Keratinocyte (primary cell): ENCODE measurements around the gene CUEDC2. TPM values are rescaled to one million over a fixed set of nuclear protein-coding genes. Genes with fewer than 3 reads are reported as not detected.

Experiments
- DNase-seq: peaks from one replicate; pipeline ENCODE4 v3.0.0-alpha.2; 2011; ENCODE audit warnings: low read depth, missing footprints, low spot score
- FAIRE-seq: peaks from 2 replicates; lab custom pipeline; 2011; peaks lifted over from hg19 to GRCh38; lab: Jason Lieb, UNC
- H2AFZ ChIP-seq: 2 replicates; pipeline ENCODE4 v1.6.0; 2012; ENCODE audit warnings: low read length, control low read depth, inconsistent platforms; ENCODE audit not compliant: control insufficient read depth
- H3K27ac ChIP-seq: 2 replicates; pipeline ENCODE4 v1.5.1; 2011; ENCODE audit warnings: low read length; ENCODE audit not compliant: control insufficient read depth, insufficient read depth
- H3K27me3 ChIP-seq: 3 replicates; pipeline ENCODE4 v1.6.0; 2011; ENCODE audit warnings: low read length; ENCODE audit not compliant: control insufficient read depth, insufficient read depth; ENCODE audit errors: extremely low read depth
- H3K36me3 ChIP-seq, 2 experiments: 2 replicates in 1 of 2; 3 replicates in 1 of 2; pipeline ENCODE4 v1.5.1; 2011; ENCODE audit warnings: low read length in 2 of 2, mild to moderate bottlenecking in 1 of 2; ENCODE audit not compliant: control insufficient read depth in 2 of 2, insufficient read depth in 2 of 2; ENCODE audit errors: extremely low read depth in 1 of 2
- H3K4me1 ChIP-seq: 3 replicates; pipeline ENCODE4 v1.5.1; 2011; ENCODE audit warnings: low read length; ENCODE audit not compliant: control insufficient read depth, insufficient read depth; ENCODE audit errors: extremely low read depth
- H3K4me2 ChIP-seq: 3 replicates; pipeline ENCODE4 v1.6.0; 2011; ENCODE audit warnings: low read depth, low read length; ENCODE audit not compliant: control insufficient read depth, insufficient read depth; ENCODE audit errors: extremely low read depth
- H3K4me3 ChIP-seq, 3 experiments: fragments of 200-600 bp in 1 of 3; sonication (generic) in 1 of 3; 2 replicates in 2 of 3; 3 replicates in 1 of 3; pipeline ENCODE4 v1.5.1; 2011 to 2016; ENCODE audit warnings: low read length in 3 of 3, mild to moderate bottlenecking in 3 of 3, control low read depth in 2 of 3, inconsistent platforms in 1 of 3, low read depth in 1 of 3, mixed read lengths in 1 of 3, mixed run types in 1 of 3, moderate library complexity in 1 of 3; ENCODE audit not compliant: control insufficient read depth in 2 of 3, insufficient read depth in 2 of 3; ENCODE audit errors: extremely low read depth in 1 of 3
- H3K79me2 ChIP-seq: 2 replicates; pipeline ENCODE4 v1.6.0; 2012; ENCODE audit warnings: low read length; ENCODE audit not compliant: control insufficient read depth, insufficient read depth
- H3K9ac ChIP-seq: 3 replicates; pipeline ENCODE4 v1.6.0; 2011; ENCODE audit warnings: low read length; ENCODE audit not compliant: control insufficient read depth, insufficient read depth; ENCODE audit errors: extremely low read depth
- H3K9me1 ChIP-seq: 3 replicates; pipeline ENCODE4 v1.6.0; 2011; ENCODE audit warnings: low read length; ENCODE audit not compliant: control insufficient read depth, insufficient read depth; ENCODE audit errors: extremely low read depth
- H3K9me3 ChIP-seq: 2 replicates; pipeline ENCODE4 v1.5.1; 2012; ENCODE audit warnings: low read depth, low read length; ENCODE audit not compliant: control insufficient read depth
- H4K20me1 ChIP-seq: 3 replicates; pipeline ENCODE4 v1.6.0; 2011; ENCODE audit warnings: low read length; ENCODE audit not compliant: control insufficient read depth, insufficient read depth; ENCODE audit errors: extremely low read depth
- CTCF ChIP-seq, 3 experiments: IDR thresholded peaks in 1 of 3; conservative IDR thresholded peaks in 1 of 3; optimal IDR thresholded peaks in 1 of 3; 2 replicates in 2 of 3; 3 replicates in 1 of 3; pipeline versions ENCODE3 to v1.5.1; 2011; ENCODE audit warnings: low read length in 3 of 3, mild to moderate bottlenecking in 3 of 3, moderate library complexity in 2 of 3, control low read depth in 1 of 3, inconsistent platforms in 1 of 3; ENCODE audit not compliant: insufficient read depth in 2 of 3; ENCODE audit errors: extremely low read depth in 1 of 3
- EZH2 ChIP-seq: IDR thresholded peaks from one replicate; pipeline ENCODE4 v1.6.1; 2012; ENCODE audit warnings: inconsistent platforms, mild to moderate bottlenecking, low read length, moderate library complexity
- dilution Hi-C: fragments of 300-500 bp; cut with MboI; formaldehyde crosslinking; loops from one replicate; pipeline ENCODE4 v1.7.0; 2020; ENCODE audit warnings: low sequenced_read_pairs; ENCODE audit not compliant: extremely low pct_ligation_motif_present
- polyA plus RNA-seq, 5 experiments: library from polyadenylated mRNA; depleted of rRNA in 3 of 5; stranded (reverse) in 3 of 5; stranded (forward) in 1 of 5; unstranded in 1 of 5; fragments of >200 nt; gene quantifications; 1 replicate in 1 of 5; 2 replicates in 3 of 5; 3 replicates in 1 of 5; pipeline versions ENCODE4 v1.2.1 to v1.2.3, GENCODE V29; 2011 to 2012; ENCODE audit warnings: missing spikeins in 2 of 5, low read depth in 1 of 5, low replicate concordance in 1 of 5

CUEDC2 gene
- polyA plus RNA-seq, 1 donor (not counting 4 experiments of a cell fraction or from before 2014, with no cell fraction given): 46.6 TPM

DNA sequence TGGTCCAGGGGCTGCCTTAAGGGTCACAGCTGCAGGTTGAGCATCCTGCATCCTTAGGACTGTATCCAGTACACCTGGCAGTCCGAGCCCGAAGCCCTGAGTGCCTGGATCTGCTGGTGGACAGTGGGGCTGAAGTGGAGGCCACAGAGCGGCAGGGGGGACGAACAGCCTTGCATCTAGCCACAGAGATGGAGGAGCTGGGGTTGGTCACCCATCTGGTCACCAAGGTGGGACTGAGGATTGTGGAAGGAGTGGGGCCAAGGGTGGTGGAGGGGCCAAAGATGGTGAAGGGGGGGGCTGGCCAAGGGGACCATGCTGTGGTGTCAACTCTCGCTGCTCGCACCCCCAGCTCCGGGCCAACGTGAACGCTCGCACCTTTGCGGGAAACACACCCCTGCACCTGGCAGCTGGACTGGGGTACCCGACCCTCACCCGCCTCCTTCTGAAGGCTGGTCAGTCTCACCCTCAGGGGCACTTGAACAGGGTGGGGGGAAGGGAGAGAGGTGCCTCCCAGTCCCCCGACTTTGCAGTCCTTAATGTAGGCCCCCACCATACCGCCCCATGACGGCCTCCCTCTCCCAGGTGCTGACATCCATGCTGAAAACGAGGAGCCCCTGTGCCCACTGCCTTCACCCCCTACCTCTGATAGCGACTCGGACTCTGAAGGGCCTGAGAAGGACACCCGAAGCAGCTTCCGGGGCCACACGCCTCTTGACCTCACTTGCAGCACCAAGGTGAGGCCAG, 31.6 kb downstream of the CUEDC2 start:
- Histone ChIP-seq H3K36me3 (peaks cover 20 to 27% of the 10 kb centered on the region in 2 experiments), H3K4me3 (no peak overlapping the region), H2AFZ (no peak overlapping the region), H3K9me1 (no peaks in the 10 kb centered on the region), H3K9me3 (no peaks in the 10 kb centered on the region), H3K27ac (no peak overlapping the region), H3K4me1 (peaks cover 30% of the 10 kb centered on the region), H3K4me2 (no peak overlapping the region), H4K20me1 (peaks cover 3% of the 10 kb centered on the region), H3K9ac (no peak overlapping the region), H3K27me3 (no peaks in the 10 kb centered on the region), H3K79me2 (peaks cover 10% of the 10 kb centered on the region)
- dilution Hi-C loops: no loop called here
- no peak for TF ChIP-seq EZH2
- DNase-seq (no peak), FAIRE-seq (no peak)

GRCh38 chr10:102400076-102400475, 32.3 kb downstream of the CUEDC2 start:
- H3K36me3 ChIP-seq: peaks cover 20 to 27% of the 10 kb centered on the region in 2 experiments

More at GRCh38 chr10:102400076-102400475, 32.3 kb downstream of the CUEDC2 start:
- H3K4me2 ChIP-seq: no peak overlapping the region
- FAIRE-seq (no peak), DNase-seq (no peak)
- TF ChIP-seq EZH2: no peak
- no peak for TF ChIP-seq CTCF (optimal IDR thresholded peaks at IDR 0.05 in 1 of 3, IDR thresholded peaks at IDR 0.05 in 1 of 3, conservative IDR thresholded peaks at IDR 0.05 in 1 of 3; ENCODE audit: extremely low read depth in 1 of 3, insufficient read depth in 2 of 3, low read length in 3 of 3)
- H3K79me2 ChIP-seq: peaks cover 11% of the 10 kb centered on the region
- H3K9me3 ChIP-seq: no peaks in the 10 kb centered on the region
- H3K4me3 ChIP-seq: no peak overlapping the region
- no peaks in the 10 kb centered on the region for H3K9me1 ChIP-seq
- peaks cover 30% of the 10 kb centered on the region for H3K4me1 ChIP-seq
- no peak overlapping the region for H3K9ac ChIP-seq
- no peak overlapping the region for H2AFZ ChIP-seq
- no peak overlapping the region for H3K27ac ChIP-seq
- H4K20me1 ChIP-seq: peaks cover 3% of the 10 kb centered on the region
- H3K27me3 ChIP-seq: no peaks in the 10 kb centered on the region
- dilution Hi-C loops: no loop called here
